ENCODE measurements around the gene USP24. TPM values are rescaled to one million over a fixed set of nuclear protein-coding genes. Genes with fewer than 3 reads are reported as not detected.

The USP24 gene
- total RNA-seq, 1 experiment from 2014 or later: 45.7 TPM

GRCh38 chr1:55070293-55071164 is 144.6 kb downstream of the USP24 start:
- TF ChIP-seq CTCF (IDR thresholded peaks at IDR 0.05; ENCODE audit: unreplicated experiment): no peak
- BruUV-seq (replicated peaks): no TSS peak
- Mint-ChIP-seq H3K9me3 (ENCODE audit: unreplicated experiment) (no peaks in the 10 kb centered on the region), H3K4me1 (ENCODE audit: insufficient read depth, unreplicated experiment) (no peaks in the 10 kb centered on the region), H3K4me3 (ENCODE audit: unreplicated experiment) (no peak overlapping the region), H3K36me3 (ENCODE audit: insufficient read depth, unreplicated experiment) (peaks cover 95% of the 10 kb centered on the region), H3K27me3 (ENCODE audit: insufficient read depth, unreplicated experiment) (no peaks in the 10 kb centered on the region), H3K27ac (ENCODE audit: low read depth, unreplicated experiment) (no peak overlapping the region)
- intact Hi-C loops (cut with micrococcal nuclease): loop anchor here (1.0 kb wide), 1 partner anchor 207 kb away; no protein-coding TSS in a partner anchor
- CTCF ChIA-PET: interaction anchor here (0.5 to 3.7 kb wide), 8 partner anchors 8 to 1037 kb away, joined by 3 to 16 read pairs (median 4); no protein-coding TSS in a partner anchor
- DNase-seq (ENCODE audit: unreplicated experiment): no peak
- POLR2A ChIA-PET: interaction anchor here (0.6 kb wide), 1 partner anchor 33 kb away, joined by 3 read pairs; no protein-coding TSS in a partner anchor

- H3K27me3 Mint-ChIP-seq (ENCODE audit: insufficient read depth, unreplicated experiment): no peaks in the 10 kb centered on the region
- TF ChIP-seq CTCF (IDR thresholded peaks at IDR 0.05; ENCODE audit: unreplicated experiment): no peak
- no peak overlapping the region for H3K27ac Mint-ChIP-seq (ENCODE audit: low read depth, unreplicated experiment)
- H3K36me3 Mint-ChIP-seq (ENCODE audit: insufficient read depth, unreplicated experiment): peaks cover 90% of the 10 kb centered on the region
- no peaks in the 10 kb centered on the region for H3K9me3 Mint-ChIP-seq (ENCODE audit: unreplicated experiment)
- H3K4me3 Mint-ChIP-seq (ENCODE audit: unreplicated experiment): no peak overlapping the region
- no TSS peak for BruUV-seq (replicated peaks)
- peaks cover 6% of the 10 kb centered on the region for H3K4me1 Mint-ChIP-seq (ENCODE audit: insufficient read depth, unreplicated experiment)
- CTCF ChIA-PET: interaction anchor here (1.4 to 3.7 kb wide), 2 partner anchors 11 kb away, joined by 5 to 16 read pairs; no protein-coding TSS in a partner anchor
- intact Hi-C loops (cut with micrococcal nuclease): no loop called here
- no peak for DNase-seq (ENCODE audit: unreplicated experiment)
- POLR2A ChIA-PET: interaction anchor here (0.6 to 1.0 kb wide), 3 partner anchors 12 to 300 kb away, joined by 3 to 4 read pairs (median 3); no protein-coding TSS in a partner anchor
Observed at GRCh38 chr1:55069280-55069679, 145.9 kb downstream of the USP24 start.

DNA sequence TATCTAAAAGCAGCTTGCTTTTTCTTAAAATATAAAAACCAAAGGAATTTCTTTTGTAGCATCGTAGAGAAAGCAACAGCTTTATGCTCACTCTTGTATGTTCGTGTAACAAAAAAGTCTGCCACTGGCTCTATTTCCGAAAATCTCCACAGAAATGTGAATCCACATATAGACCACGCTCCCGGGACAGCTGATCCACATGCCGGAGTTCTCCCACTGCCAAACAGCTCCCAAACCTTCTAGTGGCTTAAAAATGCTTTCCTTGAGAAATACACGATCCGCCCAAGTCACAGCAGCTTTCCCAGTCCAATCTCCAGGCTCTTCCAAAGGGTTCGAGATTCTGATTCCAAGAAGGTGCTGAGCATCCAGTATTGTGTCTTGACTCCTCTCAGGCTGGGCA is 146.5 kb downstream of the USP24 start:
- Mint-ChIP-seq H3K9me3 (ENCODE audit: unreplicated experiment) (no peaks in the 10 kb centered on the region), H3K4me1 (ENCODE audit: insufficient read depth, unreplicated experiment) (peaks cover 6% of the 10 kb centered on the region), H3K27ac (ENCODE audit: low read depth, unreplicated experiment) (no peak overlapping the region), H3K36me3 (ENCODE audit: insufficient read depth, unreplicated experiment) (peaks cover 83% of the 10 kb centered on the region), H3K27me3 (ENCODE audit: insufficient read depth, unreplicated experiment) (no peaks in the 10 kb centered on the region), H3K4me3 (ENCODE audit: unreplicated experiment) (no peak overlapping the region)
- CTCF ChIA-PET: interaction anchor here (1.4 to 3.7 kb wide), 2 partner anchors 10 to 12 kb away, joined by 5 to 16 read pairs; no protein-coding TSS in a partner anchor
- POLR2A ChIA-PET: interaction anchor here (0.6 to 1.0 kb wide), 4 partner anchors 10 to 1005 kb away, joined by 3 read pairs; no protein-coding TSS in a partner anchor
- intact Hi-C loops (cut with micrococcal nuclease): no loop called here
- no peak for TF ChIP-seq CTCF (IDR thresholded peaks at IDR 0.05; ENCODE audit: unreplicated experiment)
- no peak for DNase-seq (ENCODE audit: unreplicated experiment)
- no TSS peak for BruUV-seq (replicated peaks)

GRCh38 chr1:55067914-55068313 is 147.2 kb downstream of the USP24 start:
- Mint-ChIP-seq H3K27me3 (ENCODE audit: insufficient read depth, unreplicated experiment) (no peaks in the 10 kb centered on the region), H3K36me3 (ENCODE audit: insufficient read depth, unreplicated experiment) (peaks cover 76% of the 10 kb centered on the region), H3K27ac (ENCODE audit: low read depth, unreplicated experiment) (no peak overlapping the region), H3K4me1 (ENCODE audit: insufficient read depth, unreplicated experiment) (peaks cover 6% of the 10 kb centered on the region), H3K4me3 (ENCODE audit: unreplicated experiment) (no peak overlapping the region), H3K9me3 (ENCODE audit: unreplicated experiment) (no peaks in the 10 kb centered on the region)
- no peak for TF ChIP-seq CTCF (IDR thresholded peaks at IDR 0.05; ENCODE audit: unreplicated experiment)
- no TSS peak for BruUV-seq (replicated peaks)
- POLR2A ChIA-PET: interaction anchor here (1.0 kb wide), 1 partner anchor 11 kb away, joined by 3 read pairs; no protein-coding TSS in a partner anchor
- intact Hi-C loops (cut with micrococcal nuclease): no loop called here
- CTCF ChIA-PET: no interaction called here
- no peak for DNase-seq (ENCODE audit: unreplicated experiment)
